Heart left ventricle (tissue), 16 donors: ENCODE results near the gene C12orf43. TPM values are rescaled to one million over a fixed set of nuclear protein-coding genes. Genes with fewer than 3 reads are reported as not detected.
"Not testable (repeated sequence)": the region's sequence is repeated elsewhere in the genome, so short reads cannot be mapped to it uniquely, and the experiment has no call there.

ENCODE experiments used
- ATAC-seq, 4 donors: fragments of 200-7000 bp; cut with Tn5 transposase; one replicate each; pipeline ENCODE4 v1.9.1; 2020 to 2022; ENCODE audit warnings: moderate library complexity in 4 of 4, mild to moderate bottlenecking in 3 of 4, moderate number of reproducible peaks in 1 of 4
- DNase-seq, 5 donors: peaks; one replicate each; pipeline ENCODE4 v3.0.0-alpha.2; 2020
- H3K27ac ChIP-seq, 12 donors: fragments of 200-600 bp; sonication (generic) in 4 of 12; one replicate each; pipeline versions ENCODE4 v1.5.0 to v1.8.0; 2016 to 2022; ENCODE audit warnings: mild to moderate bottlenecking in 2 of 12
- H3K27me3 ChIP-seq, 9 donors: fragments of 200-600 bp; sonication (generic) in 2 of 9; one replicate each; pipeline versions ENCODE4 v1.5.1 to v1.8.0; 2016 to 2022; ENCODE audit warnings: mild to moderate bottlenecking in 3 of 9
- H3K36me3 ChIP-seq, 9 donors: fragments of 200-600 bp; sonication (generic) in 2 of 9; one replicate each; pipeline versions ENCODE4 v1.5.0 to v1.8.0; 2018 to 2022; ENCODE audit warnings: mild to moderate bottlenecking in 2 of 9
- H3K4me1 ChIP-seq, 12 donors: fragments of 200-600 bp; sonication (generic) in 4 of 12; one replicate each; pipeline versions ENCODE4 v1.5.0 to v1.8.0; 2016 to 2022; ENCODE audit warnings: mild to moderate bottlenecking in 3 of 12
- H3K4me3 ChIP-seq, 12 donors: fragments of 200-600 bp; sonication (generic) in 4 of 12; one replicate each; pipeline versions ENCODE4 v1.5.0 to v1.8.0; 2017 to 2022; ENCODE audit warnings: mild to moderate bottlenecking in 9 of 12, moderate library complexity in 4 of 12
- H3K9me3 ChIP-seq, 12 donors: fragments of 200-600 bp; sonication (generic) in 4 of 12; one replicate each; pipeline versions ENCODE4 v1.5.0 to v1.8.0; 2016 to 2022; ENCODE audit warnings: mild to moderate bottlenecking in 1 of 12
- CTCF ChIP-seq, 12 donors: fragments of 200-600 bp; sonication (generic) in 4 of 12; IDR thresholded peaks; one replicate each; pipeline versions ENCODE4 v1.5.0 to v1.8.0; 2018 to 2022; ENCODE audit warnings: antibody characterized with exemption in 12 of 12, mild to moderate bottlenecking in 5 of 12
- POLR2A ChIP-seq, 2 donors: fragments of 450-650 bp; IDR thresholded peaks; one replicate each; pipeline ENCODE4 v1.6.1; 2017; ENCODE audit warnings: antibody characterized with exemption in 2 of 2, mild to moderate bottlenecking in 2 of 2, moderate library complexity in 2 of 2
- WGBS, 4 donors: extraction: QIAGEN DNeasy Blood & Tissue Kit in 2 of 4; methylation state at CpG; one replicate each; pipeline versions ENCODE4 v1.1.5 to v1.1.7; 2013 to 2018; 5-methylcytosine and 5-hydroxymethylcytosine counted together
- intact Hi-C, 10 donors: fragments of 100-400 bp; cut with DNase I; formaldehyde crosslinking; loops; one replicate each; pipeline versions ENCODE4 v1.11.1 to v1.14.2; 2022
- polyA plus RNA-seq, 2 donors: library from polyadenylated mRNA; stranded (reverse); fragments of 200-250 nt; gene quantifications; one replicate each; pipeline ENCODE4 v1.2.3, GENCODE V29; 2013
- total RNA-seq, 9 donors: library from RNA; depleted of rRNA in 2 of 9; stranded (reverse); fragments of >200 nt in 2 of 9; fragmentation: NEBNext Ultra II Directional in 3 of 9; extraction: Animal tissue kit (Norgen Biotek cat#: 25700) in 3 of 9; gene quantifications; one replicate each; pipeline versions ENCODE4 v1.1.0 to v1.2.4, GENCODE V29; 2016 to 2023
- donor health status: ischemic (EF 13 %, LVEDD 7.1; RV severe dilation, severe dysfunction).
- donor health status: healthy with polysubstance abuse.
- donor health status: DM: no; HTN: yes; CAD: no.
- donor health status: DM: no; HTN: no; CAD: no.
- donor health status: ischemic (EF 25% LVEDD 6.9; RV normal size, moderate dysfunction).
- donor health status: ischemic (EF 25% LVEDD 5.7; RV mildly dilated, moderate dysfunction).
- donor health status: healthy.
- donor health status: DM: yes; HTN: yes; CAD: no.
- donor health status: ischemic (EF 35%, LVEDD 5.7; RV mildly dilated, moderate dysfunction).
- donor health status: nonischemic (EF 11% LVEDD 7.7; RV severe dilation, severe dysfunction).
- donor health status: DM: yes; HTN: yes; CAD: no.
- donor health status: PGD.
- donor health status: ischemic (EF 29% LVEDD 5.4; RV normal size, mild dysfunction).
- donor health status: nonischemic (EF 23%, LVEDD 6.1; RV moderate dilation, normal function).

C12orf43 gene
- total and polyA plus RNA-seq, 11 donors, result 5.9 to 16.3 (median 9.2) TPM

DNA sequence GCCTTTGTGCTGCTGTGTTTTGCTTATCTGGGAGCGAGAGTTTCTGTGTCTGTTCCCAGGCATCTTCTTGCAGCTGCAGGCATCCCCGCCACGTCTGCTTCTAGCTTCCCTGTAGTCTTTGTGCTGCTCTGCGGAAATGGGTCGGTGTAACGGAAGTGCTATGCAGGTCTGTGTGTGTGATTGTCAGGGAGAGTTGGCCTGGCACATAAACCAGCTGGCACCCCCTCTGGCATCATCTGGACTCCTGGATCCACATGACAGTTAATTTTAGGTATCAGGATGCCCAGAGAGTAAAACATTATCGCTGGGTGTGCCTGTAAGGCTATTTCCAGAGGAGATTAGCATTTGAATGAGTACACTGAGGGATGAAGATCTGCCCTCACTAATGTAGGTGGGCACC is 32.2 kb upstream of the C12orf43 start:
- H3K4me3 ChIP-seq, result no peak overlapping the region
- H3K36me3 ChIP-seq, result no peaks in the 10 kb centered on the region
- 27 to 46% (median 42%) methylated on average over 6 to 7 of the region's 7 CpGs for WGBS, 4 donors
- H3K9me3 ChIP-seq, result no peaks in the 10 kb centered on the region
- intact Hi-C loops, result no loop called here
- no peak overlapping the region for H3K27ac ChIP-seq
- H3K27me3 ChIP-seq, result no peaks in the 10 kb centered on the region
- H3K4me1 ChIP-seq, result peaks cover 0 to 6% (median 0%) of the 10 kb centered on the region in 12 donors
- DNase-seq (peak in 1 of 5 donors; percentile 46), ATAC-seq (peak in 3 of 4 donors; percentile 24 to 49 (median 42))
- TF ChIP-seq POLR2A (IDR thresholded peaks at IDR 0.05) (no peak), CTCF (IDR thresholded peaks at IDR 0.05) (no peak)

- H3K36me3 ChIP-seq, H3K4me3 ChIP-seq, H3K27me3 ChIP-seq, intact Hi-C loops, H3K27ac ChIP-seq, H3K4me1 ChIP-seq, ATAC-seq, DNase-seq, H3K9me3 ChIP-seq: not testable (repeated sequence)
- WGBS, 4 donors, result 81 to 92% (median 88%) methylated on average over 12 of the region's 12 CpGs
Measured at GRCh38 chr12:121047400-121047799, 31.1 kb upstream of the C12orf43 start.

DNA sequence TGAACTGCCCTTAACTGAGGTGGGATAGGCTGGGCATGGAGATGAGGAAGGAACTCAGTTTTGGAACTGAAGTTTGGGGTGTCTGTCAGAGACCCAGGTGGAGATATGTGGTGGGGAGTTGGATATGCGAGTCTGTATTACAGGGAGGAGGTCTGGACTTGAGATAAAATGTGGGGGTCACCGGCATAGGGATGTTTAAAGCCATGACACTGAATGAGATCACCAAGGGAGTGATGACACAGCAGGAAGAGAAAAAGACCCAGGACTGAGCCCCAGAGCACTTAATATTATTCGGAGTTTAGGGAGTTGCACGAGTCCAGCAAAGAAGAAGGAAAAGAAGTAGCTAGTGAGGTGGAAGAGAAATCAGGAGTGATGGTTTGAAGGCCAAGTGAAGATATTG is 26.8 kb upstream of the C12orf43 start:
- intact Hi-C loops, result no loop called here
- peaks cover 0 to 3% (median 0%) of the 10 kb centered on the region in 9 donors for H3K27me3 ChIP-seq
- no peak overlapping the region for H3K27ac ChIP-seq
- ATAC-seq, result no peak
- no peaks in the 10 kb centered on the region for H3K36me3 ChIP-seq
- DNase-seq, result no peak
- 60 to 83% (median 77%) methylated on average over 4 of the region's 4 CpGs for WGBS, 4 donors
- H3K4me3 ChIP-seq, result no peak overlapping the region
- peaks cover 0 to 12% (median 0%) of the 10 kb centered on the region in 12 donors for H3K4me1 ChIP-seq
- TF ChIP-seq CTCF (IDR thresholded peaks at IDR 0.05), result no peak
- TF ChIP-seq POLR2A (IDR thresholded peaks at IDR 0.05), result no peak
- H3K9me3 ChIP-seq, result no peaks in the 10 kb centered on the region

DNA sequence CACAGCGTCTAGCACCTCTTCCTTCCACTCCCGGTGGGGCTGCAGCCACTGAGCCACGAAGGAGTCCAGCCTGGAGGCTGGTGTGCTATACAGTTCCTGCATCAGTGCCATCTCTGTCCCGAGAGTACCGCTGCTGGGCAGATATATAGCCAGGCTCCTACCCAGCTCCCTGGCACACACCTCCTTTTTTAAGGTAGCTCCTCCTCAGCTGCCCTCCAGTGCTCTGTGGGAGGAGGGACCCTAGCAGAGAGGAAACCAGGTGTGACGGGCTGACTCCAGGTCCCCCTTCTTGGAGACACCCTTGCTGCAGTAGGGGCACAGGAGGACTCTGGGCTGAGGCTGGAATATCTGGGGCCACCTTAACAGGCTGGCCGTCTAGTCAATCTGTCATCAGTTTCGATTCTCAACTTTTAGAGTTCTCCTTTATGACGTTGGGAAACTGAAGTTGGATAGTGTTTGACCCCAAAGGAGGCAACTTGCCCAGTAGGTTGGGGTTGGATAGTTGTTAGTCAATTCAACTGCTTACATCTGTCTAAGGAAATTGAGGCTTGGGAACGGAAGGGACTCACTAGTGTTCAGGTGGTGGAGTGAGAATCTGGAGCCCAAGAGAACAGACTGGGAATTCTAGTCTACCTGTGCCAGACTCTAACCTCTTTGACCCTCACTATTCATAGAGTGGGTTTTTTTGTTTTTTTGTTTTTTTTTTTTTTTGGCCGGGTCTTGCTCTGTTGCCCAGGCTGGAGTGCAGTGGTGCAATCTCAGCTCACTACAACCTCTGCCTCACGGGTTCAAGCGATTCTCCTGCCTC is 22.8 kb upstream of the C12orf43 start, which contains the start of gene OASL:
TSS of gene OASL (minus strand) at position 386 of the 808 bp plus-strand sequence. CDS start at position 111, 275 bp downstream.
- intact Hi-C loops, result no loop called here
- Histone ChIP-seq H3K27ac (peak within 1 kb of the TSS in 8 of 12 donors; percentile 17 to 83 (median 38)), H3K4me1 (peaks cover 0 to 50% (median 0%) of the 10 kb centered on the region in 12 donors), H3K9me3 (no peaks in the 10 kb centered on the region), H3K27me3 (peaks cover 0 to 3% (median 0%) of the 10 kb centered on the region in 9 donors), H3K36me3 (no peaks in the 10 kb centered on the region), H3K4me3 (peak within 1 kb of the TSS; percentile 4 to 71 (median 52))
- peak; percentile 15 to 80 (median 78) for ATAC-seq
- 27 to 41% (median 30%) methylated on average over 7 to 13 of the region's 13 CpGs for WGBS, 4 donors
- peak in 4 of 5 donors; percentile 27 to 63 (median 30) for DNase-seq
- TF ChIP-seq CTCF (IDR thresholded peaks at IDR 0.05), result no peak
- no peak for TF ChIP-seq POLR2A (IDR thresholded peaks at IDR 0.05)
